Activated effector memory CD4-positive, alpha-beta T cell treated with anti-CD3 and anti-CD28 coated beads, Interleukin-2, amount 50 U/mL, for 16 hours (primary cell): ENCODE results near the gene SPAG6.

Experiments used
- DNase-seq: peaks from one replicate; pipeline ENCODE4 v3.0.0-alpha.2; 2020

Gene SPAG6

GRCh38 chr10:22464966-22465629 lies 119.8 kb downstream of the SPAG6 start:
- no peak for DNase-seq

- DNase-seq, result no peak
Measured at GRCh38 chr10:22466763-22467334, 121.6 kb downstream of the SPAG6 start.
